Choroid plexus epithelial cell (primary cell): Measurements from ENCODE around the gene NCLN.

Source experiments
- DNase-seq: peaks from one replicate; pipeline ENCODE4 v3.0.0-alpha.2; 2010; ENCODE audit warnings: low read depth
- H3K4me3 ChIP-seq: 2 replicates; pipeline ENCODE4 v1.5.1; 2011; ENCODE audit warnings: low read depth, mild to moderate bottlenecking, control low read depth, low read length, moderate library complexity
- TF ChIP-seq, protein P1 (sequence below): conservative IDR thresholded peaks from 2 replicates; pipeline ENCODE4 v1.5.1; 2011; ENCODE audit warnings: low read depth, mild to moderate bottlenecking, control low read depth, inconsistent platforms, low read length, moderate library complexity

The NCLN gene

DNA sequence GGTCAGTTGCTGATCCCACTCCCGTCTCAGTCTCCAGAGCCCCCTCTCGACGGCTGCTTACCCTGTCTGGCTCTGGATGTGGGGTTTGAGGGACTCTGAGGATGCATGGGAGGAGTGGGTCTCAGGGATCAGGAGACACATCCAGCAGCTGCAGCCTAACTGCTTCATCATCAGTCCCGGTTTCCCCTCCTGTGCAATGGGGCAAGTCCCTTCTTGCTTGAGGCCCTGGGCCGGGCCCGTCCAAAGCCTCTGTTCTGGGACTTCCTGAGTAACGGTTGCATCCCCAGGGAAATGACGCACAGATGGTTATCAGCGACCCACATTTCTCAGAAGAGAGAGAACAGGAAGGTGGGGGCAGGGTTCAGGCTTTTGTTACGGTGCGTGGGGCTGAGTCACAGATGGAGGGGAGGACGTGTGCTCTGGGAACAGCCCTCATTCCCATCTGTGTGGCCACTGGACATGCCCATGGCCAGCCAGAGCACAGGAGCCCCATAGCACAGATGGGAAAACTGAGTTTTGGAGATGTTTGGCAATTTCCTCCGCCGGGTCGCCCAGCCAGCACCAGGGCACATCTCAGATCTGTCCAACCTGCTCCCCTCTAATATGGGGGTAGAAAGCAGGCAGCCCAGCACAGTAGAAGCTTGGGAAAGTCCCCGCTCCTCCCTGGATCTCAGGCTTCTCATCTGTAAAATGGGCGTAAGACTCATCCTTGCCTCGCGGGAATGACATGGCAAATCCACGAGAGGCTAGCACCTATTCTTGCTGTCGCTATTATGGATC lies 30.6 kb upstream of the NCLN start:
- H3K4me3 ChIP-seq = no peak overlapping the region
- TF ChIP-seq, protein P1, sequence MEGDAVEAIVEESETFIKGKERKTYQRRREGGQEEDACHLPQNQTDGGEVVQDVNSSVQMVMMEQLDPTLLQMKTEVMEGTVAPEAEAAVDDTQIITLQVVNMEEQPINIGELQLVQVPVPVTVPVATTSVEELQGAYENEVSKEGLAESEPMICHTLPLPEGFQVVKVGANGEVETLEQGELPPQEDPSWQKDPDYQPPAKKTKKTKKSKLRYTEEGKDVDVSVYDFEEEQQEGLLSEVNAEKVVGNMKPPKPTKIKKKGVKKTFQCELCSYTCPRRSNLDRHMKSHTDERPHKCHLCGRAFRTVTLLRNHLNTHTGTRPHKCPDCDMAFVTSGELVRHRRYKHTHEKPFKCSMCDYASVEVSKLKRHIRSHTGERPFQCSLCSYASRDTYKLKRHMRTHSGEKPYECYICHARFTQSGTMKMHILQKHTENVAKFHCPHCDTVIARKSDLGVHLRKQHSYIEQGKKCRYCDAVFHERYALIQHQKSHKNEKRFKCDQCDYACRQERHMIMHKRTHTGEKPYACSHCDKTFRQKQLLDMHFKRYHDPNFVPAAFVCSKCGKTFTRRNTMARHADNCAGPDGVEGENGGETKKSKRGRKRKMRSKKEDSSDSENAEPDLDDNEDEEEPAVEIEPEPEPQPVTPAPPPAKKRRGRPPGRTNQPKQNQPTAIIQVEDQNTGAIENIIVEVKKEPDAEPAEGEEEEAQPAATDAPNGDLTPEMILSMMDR = no peak
- peak; percentile 99 for DNase-seq

DNA sequence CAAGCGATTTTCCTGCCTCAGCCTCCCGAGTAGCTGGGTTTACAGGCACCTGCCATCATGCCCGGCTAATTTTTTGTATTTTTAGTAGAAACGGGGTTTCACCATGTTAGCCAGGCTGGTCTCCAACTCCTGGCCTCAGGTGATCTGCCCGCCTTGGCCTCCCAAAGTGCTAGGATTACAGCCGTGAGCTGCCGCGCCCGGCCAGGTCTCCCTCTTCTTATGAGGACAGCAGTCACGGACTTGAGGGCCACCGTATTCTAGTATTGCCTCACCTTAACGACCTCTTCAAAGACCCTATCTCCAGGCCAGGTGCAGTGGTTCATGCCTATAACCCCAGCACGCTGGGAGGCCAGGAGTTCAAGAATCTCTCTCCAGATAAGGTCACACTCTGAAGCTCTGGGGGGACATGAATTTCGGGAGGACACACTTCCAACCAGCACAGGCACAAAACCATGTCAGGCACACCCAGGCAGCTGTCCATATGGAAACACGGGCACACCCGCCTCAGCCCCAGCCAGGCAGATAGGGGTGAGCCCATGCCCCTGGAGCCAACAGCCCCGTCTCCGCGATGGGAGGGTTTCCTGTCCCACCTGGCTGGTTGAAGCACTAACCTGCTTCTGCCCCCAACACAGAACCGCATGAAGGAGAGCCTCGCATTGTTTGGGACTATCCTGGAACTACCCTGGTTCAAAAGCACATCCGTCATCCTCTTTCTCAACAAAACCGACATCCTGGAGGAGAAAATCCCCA lies 28.5 kb upstream of the NCLN start:
- no peak for DNase-seq
- TF ChIP-seq, protein P1 = no peak
- H3K4me3 ChIP-seq = no peak overlapping the region

DNA sequence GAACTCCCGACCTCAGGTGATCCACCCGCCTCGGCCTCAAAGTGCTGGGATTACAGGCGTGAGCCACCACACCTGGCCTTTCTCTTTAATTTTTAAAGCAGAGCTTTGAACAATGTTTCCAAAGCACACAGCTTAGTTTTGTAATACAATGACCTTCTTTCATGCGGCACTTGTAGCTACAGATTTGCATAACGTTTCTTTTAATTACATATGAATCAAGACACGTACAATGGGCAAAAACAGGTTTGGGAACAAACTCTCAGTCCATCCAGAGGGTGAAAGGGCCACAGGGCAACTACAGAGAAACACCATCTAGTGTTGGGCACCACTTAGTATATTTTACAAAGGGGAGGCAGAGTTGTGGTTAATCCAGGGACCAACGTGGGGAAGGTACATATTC lies 26.2 kb upstream of the NCLN start:
- H3K4me3 ChIP-seq = no peak overlapping the region
- TF ChIP-seq, protein P1 = no peak
- DNase-seq = no peak

DNA sequence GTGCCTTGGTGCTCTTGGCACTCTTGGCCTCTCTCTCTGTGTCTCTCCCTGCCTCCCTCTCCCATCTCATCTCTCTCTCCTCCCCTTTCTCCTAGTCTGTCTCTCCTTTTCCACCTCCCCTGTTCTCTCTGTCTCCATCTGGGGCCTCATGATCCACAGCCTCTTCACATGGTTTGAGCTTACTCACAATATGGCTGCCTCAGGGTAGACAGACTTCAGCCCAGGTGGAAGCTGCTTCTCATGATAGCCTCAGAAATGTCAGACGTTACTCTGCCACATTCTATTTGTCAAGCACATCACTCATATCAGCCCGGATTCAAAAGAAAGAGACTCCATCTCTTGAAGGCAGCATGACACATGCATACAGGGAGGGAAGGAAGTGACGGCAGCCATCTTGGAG lies 25.5 kb upstream of the NCLN start:
- TF ChIP-seq, protein P1 = no peak
- H3K4me3 ChIP-seq = no peak overlapping the region
- DNase-seq = no peak

DNA sequence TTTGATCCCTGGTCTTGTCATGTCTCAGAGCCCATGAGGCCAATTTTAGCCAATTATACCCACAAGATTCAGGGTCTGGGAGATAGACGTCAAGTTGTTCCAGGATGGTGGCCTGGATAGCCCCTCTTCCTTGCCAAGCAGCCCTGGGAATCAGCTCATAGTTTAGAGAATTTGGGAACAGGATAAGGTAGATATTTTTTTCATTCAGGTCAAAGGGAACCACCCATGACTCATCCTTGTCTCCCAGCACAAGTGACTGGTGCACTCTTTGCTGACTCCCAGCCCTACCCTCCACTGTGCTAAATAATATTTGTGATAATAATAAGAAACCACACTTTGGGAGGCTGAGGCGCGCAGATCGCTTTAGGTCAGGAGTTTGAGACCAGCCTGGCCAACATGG lies 24.3 kb upstream of the NCLN start:
- TF ChIP-seq, protein P1 = no peak
- peak; percentile 35 for DNase-seq
- no peak overlapping the region for H3K4me3 ChIP-seq

DNA sequence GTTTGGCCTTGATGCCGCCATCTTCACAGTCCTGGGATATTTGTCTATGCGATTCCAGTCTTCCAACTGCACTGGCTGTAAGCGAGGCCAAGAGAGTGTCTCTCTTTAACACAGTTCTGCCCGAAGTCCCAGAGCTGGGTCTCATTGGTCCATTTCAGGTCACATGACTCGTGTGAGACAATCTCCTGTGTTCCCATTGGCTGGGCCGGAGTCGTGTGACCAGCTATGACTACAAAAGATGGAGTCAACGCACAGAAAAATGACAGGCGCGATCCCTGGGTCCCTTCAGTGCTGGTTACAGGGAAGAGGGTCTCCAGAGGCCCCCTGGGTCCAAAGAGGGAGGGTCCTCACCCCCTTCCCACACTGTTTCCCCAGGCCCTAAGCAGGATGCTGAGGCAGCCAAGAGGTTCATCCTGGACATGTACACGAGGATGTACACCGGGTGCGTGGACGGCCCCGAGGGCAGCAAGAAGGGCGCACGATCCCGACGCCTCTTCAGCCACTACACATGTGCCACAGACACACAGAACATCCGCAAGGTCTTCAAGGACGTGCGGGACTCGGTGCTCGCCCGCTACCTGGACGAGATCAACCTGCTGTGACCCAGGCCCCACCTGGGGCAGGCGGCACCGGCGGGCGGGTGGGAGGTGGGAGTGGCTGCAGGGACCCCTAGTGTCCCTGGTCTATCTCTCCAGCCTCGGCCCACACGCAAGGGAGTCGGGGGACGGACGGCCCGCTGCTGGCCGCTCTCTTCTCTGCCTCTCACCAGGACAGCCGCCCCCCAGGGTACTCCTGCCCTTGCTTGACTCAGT lies 23.1 kb upstream of the NCLN start:
- no peak overlapping the region for H3K4me3 ChIP-seq
- TF ChIP-seq, protein P1 = no peak
- peak; percentile 29 for DNase-seq
